Activated CD4-positive, CD25-positive, alpha-beta regulatory T cell treated with anti-CD3 and anti-CD28 coated beads, Interleukin-2, amount 50 U/mL, for 24 hours (primary cell): ENCODE measurements around the gene ENTHD1.
"Not testable (repeated sequence)": the region's sequence is repeated elsewhere in the genome, so short reads cannot be mapped to it uniquely, and the experiment has no call there.

Source experiments
- ATAC-seq, 2 donors: fragments of 150-1000 bp; cut with Tn5 transposase; one replicate each; pipeline ENCODE4 v1.10.0; 2021; ENCODE audit warnings: mild to moderate bottlenecking in 1 of 2, moderate library complexity in 1 of 2

ENTHD1 gene

DNA sequence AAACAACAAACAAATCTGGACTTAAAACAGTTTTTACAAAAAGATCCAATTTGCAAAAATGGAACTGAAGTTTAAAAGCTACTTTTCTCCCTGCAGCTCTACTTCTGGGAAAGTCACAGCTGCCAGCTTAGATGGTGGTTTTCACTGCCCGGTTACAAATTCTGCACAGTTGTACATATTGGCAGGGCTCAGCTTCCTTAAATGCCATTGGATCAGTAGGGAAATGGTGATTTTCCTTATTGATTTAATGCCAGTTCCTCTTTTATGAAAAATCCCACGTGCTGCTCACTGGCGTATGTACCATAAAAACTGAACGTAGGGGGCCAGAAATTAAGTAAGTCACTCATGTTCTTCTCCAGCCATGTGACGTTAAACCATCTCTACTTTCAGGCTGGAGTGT, 30.1 kb upstream of the ENTHD1 start:
- ATAC-seq = no peak

DNA sequence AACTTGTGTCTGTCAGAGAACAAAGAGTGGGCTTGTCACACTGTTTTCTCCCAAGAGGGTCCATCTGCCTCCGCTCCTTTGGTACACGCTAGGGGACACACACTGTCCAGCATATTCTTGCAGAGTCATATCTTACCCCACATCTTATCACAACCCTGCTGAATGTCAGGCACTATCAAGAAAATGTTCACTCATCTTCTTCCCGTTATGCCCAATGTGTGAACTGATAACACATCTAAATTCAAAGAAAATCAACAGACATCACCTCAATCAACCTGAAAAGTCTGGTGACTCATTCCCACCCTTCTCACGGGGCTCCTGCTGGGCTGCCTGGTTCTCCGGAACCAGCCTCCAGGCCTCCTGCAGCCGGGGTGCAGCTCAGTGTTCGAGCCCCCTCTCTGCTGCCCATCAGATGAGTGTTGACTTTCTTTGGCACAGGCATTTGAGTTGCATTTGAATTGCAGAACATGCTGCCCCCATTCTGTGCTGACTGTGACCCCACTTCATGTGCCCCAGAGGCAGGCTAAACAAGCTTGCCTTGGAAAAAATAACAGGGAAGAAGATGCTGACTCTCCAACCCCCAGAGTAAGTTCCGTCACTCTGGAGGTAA, 26.7 kb upstream of the ENTHD1 start:
- peak; percentile 83 to 85 for ATAC-seq

DNA sequence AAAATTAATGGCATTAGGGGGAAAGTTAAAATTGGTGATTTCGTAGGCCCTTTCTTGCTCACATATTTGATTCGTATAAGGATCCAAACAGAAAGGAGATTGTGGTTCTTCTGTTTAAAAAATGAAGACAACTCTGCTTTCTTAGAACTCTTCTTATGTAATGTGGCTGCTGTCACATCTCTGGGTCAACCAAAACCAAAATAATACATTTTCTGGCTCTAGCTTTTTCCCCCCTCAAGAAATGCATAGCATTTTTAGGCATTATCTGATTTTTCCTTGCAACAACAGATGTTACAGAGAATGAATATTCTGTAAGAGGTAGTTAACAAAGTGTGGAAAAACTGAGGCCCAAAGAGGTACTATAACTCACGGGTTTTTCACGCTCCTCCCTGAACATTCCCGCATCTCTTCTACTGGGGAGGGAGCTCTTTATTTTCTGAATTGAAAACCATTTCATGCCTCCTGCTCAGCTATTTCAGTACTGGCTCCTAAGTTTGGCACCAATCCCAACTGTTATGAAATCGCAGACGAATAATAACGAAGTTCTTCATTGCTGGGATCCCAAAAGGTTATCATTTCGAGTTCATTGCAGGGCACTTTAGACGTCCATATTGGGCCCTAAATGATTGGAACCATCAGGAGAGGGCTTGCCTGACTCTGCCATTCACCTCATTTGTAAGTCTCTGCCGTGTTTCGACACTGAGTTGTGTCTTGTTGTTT, 24.4 kb upstream of the ENTHD1 start:
- peak in 1 of 2 donors; percentile 9 for ATAC-seq

DNA sequence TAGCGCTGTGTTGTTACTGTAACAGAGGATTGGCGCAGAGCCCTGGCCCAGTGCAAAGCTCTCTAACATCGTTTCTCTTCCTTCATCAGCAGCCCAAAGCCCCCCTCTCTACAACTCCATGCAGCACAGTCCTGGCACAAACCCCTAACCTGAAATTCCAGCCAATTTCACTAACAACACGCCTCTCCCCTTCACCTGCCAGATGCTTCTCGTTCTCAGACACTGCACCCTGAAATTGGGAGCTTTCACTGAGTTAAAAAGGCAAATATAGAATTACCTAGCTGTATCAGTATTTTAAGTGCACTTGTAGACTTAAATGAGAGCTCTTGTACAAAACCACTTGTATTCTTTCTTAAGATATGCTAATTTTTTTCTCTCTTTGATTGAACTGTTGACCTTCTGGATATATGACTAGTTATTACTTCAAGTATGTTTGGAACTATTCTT, 23.7 kb upstream of the ENTHD1 start:
- ATAC-seq = no peak

DNA sequence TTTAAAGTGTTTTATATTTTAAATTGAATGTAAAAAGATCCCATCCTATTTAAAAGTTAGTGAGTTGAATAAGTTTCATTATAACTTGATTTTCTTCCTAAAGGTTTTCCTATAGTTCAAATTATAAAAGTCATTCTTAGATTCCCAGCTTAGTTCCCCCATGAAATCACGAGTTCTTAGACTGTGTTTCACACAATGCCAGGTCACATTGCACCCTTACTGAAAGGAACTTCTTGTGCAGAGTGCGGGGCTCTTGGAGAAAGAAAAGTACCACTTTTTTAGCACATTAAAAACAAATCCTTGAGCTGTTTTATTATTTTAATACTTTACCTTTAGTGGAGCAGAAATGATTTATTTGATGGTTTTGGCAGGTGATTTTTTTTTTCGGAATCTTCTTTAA, 22.9 kb upstream of the ENTHD1 start:
- ATAC-seq = no peak

DNA sequence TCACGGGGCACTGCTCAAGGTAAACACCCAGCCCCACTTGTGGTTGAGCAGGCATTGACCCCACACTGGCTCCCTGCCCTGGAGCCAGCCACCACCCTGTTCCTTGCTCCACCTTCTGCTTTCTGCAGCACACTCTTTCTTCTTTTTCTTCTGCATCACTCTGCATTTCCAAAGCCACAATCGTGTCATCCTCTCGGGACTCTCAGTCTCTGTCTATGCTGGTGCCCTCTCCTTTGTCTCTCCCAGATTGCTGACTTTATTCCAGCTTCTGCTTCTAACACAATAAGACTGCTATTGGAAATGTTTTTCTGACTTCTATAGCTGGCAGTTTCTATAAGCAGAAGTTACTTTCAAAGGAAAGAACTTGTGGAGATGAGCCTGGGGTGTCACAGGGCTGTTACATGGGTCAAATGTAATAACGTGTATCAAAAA, 21.8 kb upstream of the ENTHD1 start:
- ATAC-seq = no peak

DNA sequence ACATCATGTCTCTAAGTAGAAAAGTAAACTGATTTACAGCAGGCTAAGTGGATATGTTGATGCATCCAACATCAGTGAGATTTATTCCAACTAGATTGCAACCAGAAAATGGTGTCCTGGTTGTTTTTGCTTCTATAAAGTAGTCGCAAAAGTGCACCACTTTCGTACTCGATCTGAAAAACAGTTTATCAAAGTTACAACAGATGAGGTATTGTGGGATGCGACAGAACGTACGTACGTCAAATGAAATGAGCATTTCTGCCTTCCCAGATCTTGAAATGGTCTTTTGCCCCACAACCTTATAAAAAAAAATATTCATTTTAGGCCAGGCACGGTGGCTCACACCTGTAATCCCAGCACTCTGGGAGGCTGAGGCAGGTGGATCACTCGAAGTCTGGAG, 21.0 kb upstream of the ENTHD1 start:
- no peak for ATAC-seq

DNA sequence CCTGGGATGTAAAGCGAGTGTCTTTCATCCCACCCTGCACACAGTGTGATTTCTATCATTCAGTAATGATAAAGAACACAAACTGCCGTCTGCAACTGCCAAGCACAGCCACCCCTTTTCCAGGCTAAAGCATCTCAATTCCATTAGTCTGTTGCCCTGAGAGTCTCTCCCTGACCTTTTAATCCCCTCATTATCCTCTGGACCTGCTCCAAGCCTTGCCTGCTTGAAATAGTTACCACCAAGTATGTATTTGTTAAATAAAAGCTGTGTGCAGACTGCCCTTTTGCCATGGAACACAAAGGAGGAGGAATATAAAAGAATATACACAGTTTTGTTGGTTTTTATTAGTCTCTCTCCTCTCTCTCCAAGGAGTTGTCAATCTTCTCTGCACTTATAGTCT, 20.3 kb upstream of the ENTHD1 start:
- ATAC-seq = no peak

DNA sequence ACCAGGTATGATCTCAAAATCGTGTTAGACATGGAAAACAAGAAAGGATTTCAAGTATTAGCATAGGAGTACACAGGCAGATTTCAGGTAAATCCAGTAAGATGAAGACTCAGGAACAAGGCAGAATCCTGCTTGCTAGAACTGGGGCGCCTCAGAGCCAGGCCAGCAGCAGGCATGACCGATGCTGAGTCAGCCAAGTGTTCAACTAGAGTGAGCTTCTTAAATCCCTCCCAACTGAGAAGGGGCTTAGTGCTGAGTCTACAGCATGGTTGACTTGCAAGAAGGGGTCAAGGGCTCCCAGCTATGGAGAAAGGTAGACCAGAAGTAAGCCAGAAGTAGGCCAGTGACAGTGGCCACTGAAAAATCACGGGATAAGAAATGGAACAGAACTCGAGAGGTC, 19.8 kb upstream of the ENTHD1 start:
- ATAC-seq = no peak

DNA sequence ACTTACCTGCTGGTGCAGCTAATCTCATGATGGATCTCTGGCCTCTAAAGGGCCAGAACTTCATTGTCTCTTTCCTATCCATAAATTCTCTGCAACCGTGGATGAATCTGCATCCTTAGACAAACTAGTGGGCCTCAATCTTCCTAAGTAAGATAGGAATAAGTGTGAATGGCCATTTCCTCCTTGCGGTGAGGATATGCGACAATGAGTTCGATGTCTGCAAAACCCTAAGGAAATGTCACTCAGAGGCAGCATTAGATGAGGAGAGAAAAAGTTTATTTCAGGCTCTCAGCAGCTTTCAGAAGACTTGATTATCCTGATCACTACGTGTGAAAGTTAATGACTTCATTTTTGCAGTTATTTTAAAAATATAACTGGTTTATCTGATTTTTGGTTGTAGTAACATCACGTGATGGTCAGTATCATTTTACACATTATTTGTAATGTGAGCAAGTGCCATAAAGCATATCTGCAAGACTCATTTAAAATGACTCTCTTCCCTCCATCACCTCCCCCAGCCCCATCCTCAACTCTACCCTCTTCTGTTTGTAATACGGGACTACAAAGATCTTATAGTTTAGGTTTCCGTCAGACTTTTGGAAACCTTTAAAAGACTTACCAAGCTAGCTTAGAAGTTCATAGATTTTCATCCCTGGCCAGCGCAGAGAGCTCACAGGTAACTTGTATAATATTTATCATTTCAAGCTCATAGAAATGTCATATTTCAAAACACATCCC, 17.5 kb upstream of the ENTHD1 start:
- ATAC-seq = no peak

DNA sequence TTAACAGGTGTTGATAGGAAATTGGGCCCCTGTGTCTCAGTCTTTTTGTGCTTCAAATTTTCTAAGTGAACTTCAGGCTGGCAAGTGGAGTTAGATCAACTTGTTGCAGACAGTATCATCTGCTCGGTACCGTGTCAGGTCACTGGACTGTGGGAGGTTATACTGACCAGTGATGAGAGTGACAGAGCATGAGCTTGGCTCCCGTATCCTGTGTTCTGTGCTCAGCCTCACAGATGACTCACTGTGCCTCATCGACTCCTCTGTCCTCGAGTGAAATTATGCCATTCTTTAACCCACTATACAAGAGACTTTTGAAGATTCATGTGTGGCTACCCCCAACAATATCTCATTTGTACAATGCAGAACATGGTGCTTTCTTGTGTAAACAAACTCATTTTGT, 15.2 kb upstream of the ENTHD1 start:
- ATAC-seq = peak; percentile 63 to 69

DNA sequence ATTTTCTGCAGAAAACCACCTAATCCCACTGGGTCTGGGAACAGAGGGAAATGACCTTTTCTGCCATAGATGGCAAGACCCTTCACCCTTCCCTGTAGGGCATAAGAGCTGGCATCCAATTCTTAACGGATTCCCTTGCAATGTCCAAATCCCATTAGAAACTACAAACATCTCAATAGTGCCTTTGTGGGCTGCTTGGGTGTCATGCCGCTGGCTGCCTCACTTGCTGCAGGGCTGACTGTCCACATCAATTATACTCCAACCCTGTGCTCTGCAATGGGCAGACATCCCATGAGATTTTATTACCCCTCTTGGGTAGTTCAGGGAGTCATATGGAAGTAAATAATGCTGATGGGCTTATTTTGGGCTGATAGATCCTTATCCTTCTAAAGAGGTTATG, 14.6 kb upstream of the ENTHD1 start:
- ATAC-seq = no peak

DNA sequence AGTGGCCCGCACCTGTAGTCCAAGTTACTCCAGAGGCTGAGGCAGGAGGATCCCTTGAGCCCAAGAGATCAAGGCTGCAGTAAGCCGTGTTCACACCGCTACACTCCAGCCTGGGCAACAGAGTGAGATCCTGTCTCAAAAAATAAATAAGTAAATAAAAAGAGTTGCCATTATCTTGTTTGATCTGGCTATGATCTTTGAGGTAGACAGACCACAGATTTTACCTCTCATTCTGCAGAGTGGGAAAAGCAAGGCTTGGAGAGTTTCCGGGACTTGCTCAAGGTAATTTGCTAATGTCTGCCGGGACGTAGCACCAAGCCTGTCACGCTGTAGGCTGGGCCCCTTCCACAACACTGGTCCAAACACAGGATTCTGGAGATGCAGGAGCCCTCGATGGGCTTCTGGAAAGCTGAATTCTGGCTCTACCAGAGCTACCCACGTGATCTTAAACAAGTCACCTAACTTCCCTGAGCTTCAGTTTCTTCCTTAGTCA, 14.1 kb upstream of the ENTHD1 start:
- ATAC-seq = no peak

DNA sequence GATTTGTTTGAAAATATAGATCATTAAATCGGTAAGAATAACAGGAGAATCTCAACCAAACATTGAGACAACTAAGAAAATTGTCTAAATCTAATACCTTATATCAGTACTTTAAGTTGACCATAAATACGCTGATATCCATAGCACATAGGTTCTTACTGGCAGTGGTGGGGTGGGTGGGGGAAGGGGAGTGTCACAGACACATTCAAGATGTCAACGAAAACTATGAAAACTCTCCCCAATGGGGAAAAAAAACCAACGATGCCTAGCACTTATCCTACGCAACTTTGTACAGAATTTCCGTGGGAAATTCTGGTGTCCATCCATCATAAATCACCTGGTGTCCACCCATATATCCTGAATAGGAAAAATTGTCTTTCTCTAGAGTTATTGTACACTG, 13.5 kb upstream of the ENTHD1 start:
- ATAC-seq = no peak

DNA sequence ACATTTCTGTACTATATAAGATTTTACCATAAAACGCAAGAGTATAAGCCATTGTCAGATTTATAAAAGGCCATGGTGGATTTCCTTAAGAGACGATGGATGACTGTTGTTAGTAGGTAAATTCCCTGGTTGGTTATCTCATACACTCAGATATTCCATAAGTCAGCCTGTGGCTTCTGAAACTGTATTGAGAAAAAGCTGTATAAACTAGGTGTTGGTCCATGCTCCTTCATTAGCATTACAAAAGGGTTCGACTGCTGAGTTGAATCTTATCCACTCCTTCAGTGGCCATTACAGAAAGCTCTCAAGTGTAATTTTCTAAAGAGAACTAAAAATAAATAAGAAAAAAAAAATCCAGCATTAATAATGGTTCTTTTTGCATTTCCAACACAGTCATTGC, 12.6 kb upstream of the ENTHD1 start:
- peak; percentile 36 to 38 for ATAC-seq

DNA sequence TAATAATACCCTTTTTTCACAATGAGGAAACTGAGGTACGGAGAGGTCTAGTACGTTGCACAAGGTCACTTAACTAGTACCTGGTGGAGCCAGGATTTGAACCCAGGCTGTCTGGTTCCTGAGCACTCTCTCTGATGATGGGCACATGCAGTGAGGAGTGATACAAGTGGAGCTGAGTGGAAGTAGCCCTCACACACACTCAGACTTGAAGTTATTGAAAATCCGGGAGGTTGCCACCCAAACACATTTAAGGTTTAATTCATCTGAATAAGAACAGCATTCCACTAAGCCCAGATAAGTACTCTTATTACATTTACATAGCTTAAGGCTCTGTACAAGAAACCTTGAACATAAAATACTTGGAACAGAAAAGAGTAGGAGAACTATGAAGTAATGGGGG, 12.1 kb upstream of the ENTHD1 start:
- no peak for ATAC-seq

DNA sequence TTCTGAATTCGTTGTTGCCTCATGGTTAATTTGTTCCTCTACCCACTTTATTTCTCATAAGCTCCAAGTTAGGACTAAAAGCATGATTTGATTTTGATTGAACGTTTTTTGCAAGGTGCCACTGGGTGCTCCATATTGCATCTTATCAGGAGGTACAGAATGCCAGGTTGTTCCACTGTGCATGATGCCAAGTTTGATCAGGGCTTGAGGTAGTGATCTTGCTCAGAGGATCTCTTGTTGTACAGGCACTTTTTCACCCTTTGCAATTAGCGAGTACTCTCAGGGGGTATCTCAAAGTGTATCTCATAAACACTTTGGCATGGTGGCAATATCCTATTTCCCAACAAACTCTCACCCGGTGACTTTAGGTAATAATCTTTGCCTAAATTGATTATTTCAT, 11.3 kb upstream of the ENTHD1 start:
- ATAC-seq = no peak

DNA sequence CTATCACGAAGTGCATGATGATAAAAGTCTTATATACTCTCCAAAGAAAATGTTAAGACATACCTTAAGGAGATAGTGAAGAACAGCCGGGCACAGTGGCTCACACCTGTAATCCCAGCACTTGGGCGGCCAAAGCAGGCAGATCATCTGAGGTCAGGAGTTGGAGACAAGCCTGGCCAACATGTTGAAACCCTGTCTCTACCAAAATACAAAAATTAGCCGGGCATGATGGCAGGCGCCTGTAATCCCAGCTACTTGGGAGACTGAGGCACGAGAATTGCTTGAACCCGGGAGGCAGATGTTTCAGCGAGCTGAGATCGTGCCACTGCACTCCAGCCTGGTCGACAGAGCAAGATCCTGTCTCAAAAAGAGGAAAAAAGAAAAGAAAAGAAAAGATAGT, 10.5 kb upstream of the ENTHD1 start:
- not testable (repeated sequence) for ATAC-seq

DNA sequence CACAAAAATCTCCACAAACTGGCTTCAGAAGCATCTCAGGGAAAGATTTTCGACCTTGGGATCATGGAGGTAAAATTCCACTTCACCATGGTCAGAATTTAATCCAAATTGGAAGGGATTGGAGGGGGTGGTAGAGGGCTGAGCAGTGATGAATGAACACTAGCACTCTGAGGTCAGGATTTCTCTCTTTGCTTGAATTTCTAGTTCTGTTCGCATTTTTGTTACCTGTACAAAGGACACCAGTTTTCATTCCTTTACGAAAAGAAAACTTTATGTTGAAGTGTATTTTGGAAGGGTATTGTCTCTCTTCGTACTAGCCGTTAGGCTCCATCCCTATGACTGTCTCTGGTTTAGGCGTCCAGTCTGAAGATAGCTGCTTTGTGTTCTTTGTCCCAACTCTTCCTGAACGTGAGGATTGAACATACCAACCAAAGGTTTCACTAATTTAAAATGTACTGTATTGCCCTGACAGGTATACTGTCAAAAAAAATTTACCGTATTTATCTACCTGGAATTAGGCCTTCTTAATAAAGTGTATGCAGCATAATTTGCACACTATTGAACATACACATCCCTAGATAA, 8.1 kb upstream of the ENTHD1 start:
- no peak for ATAC-seq

DNA sequence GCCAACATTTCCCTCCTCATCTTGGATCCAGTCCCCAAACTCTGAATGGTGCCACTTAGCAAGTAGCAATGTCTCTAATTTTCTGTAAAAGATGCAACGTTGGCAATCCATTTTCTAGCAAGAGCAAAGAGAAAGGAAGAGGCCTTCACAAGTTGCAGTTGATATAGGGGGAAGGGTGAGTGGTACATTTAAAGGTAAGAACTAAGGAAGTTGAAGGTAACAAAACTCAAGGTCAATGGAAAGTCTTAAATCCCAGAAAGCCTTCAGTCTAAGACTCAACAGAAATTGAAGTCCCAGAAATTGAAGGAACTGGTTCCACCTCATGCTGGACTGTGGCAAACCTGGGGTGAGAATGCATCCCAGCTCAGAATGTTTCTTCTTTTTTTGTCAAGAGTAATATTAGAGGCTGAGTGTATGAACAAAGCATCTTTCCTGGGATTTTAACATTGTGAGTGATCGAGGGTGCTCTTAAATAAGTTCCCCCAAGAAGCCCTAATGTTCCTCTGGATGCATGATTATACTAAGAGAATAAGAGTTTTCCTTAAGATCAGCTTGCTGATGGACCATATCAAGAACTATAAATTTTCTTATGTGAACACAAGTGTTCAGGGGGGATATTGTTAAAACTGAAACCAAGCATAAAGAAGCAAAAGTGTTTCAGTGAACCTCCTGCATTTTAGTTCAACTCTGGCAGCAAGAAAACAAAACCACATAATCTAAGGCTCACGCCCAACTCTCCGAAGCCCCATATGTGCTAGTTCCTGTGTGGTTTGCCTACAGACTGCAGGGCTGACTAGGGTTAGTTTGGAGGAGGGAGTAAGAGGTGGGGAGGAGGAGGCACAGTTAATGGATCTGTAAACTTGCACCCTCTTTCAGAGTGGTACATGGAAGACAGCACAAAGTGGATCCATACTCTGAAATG, 7.0 kb upstream of the ENTHD1 start, which contains the start of gene GRAP2:
Gene GRAP2, plus strand, starts transcription at position 779 of the 922 bp plus-strand sequence. CDS start 46,023 bp downstream, outside the sequence.
- ATAC-seq = peak; percentile 92 to 93

DNA sequence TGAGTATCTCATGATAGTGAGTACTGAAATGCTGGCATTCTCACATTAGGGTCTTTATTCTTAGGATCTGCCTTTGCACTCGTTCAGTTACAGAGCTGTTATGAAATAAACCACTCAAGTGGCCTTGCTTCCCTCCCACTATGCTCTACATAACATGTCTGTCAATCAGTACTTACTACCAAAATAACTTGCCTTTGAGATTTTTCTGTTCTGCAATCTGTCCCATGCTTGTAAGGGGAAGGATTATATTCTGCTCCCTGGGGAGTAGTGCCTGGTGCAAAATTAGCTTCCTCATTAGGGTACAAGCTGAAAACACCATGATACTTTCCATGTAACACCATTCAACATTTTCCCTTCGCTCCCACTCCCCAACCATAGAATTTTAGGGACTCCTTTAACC, 5.4 kb upstream of the ENTHD1 start:
- no peak for ATAC-seq

DNA sequence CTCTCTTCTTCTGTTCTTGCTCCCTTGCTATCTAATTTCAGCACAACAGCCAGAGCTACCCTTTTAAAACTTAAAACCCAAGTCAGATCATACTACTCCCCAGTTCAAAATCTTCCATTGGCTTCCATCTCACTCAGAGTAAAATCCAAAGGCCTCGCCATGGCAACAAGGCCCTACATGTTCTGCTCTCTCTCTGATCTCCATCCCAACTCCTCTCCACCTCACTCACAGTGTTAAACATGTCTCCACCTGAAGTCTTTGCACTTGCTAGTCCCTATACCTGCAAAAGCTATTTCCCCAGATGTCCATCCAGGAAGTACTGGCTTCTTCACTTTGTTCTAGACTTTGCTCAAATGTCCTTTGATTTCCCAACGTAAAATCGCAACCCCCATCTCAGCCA, 4.3 kb upstream of the ENTHD1 start:
- no peak for ATAC-seq
